K562 (cell line): ENCODE data around the gene ECE2. TPM values are rescaled to one million over a fixed set of nuclear protein-coding genes. Genes with fewer than 3 reads are reported as not detected.

ENCODE experiments used
- ATF3 ChIP-seq, 2 experiments: fragments of 450-650 bp in 1 of 2; sonication (generic) in 1 of 2; formaldehyde crosslinking in 1 of 2; IDR thresholded peaks in 1 of 2; conservative IDR thresholded peaks in 1 of 2; 2 replicates each; pipeline versions ENCODE4 v1.6.1 to v1.8.1; 2016 to 2023; ENCODE audit warnings: mild to moderate bottlenecking in 2 of 2, moderate library complexity in 2 of 2, inconsistent platforms in 1 of 2, missing genetic modification reagents in 1 of 2
- ATF7 ChIP-seq: fragments of 450-650 bp; IDR thresholded peaks from 2 replicates; pipeline ENCODE4 v1.7.1; 2014; ENCODE audit warnings: mild to moderate bottlenecking, moderate library complexity
- CREBBP ChIP-seq: IDR thresholded peaks from one replicate; pipeline ENCODE4 v1.6.1; 2012; ENCODE audit warnings: low read depth, mild to moderate bottlenecking, control low read depth, inconsistent platforms, low read length
- CSDE1 ChIP-seq, 2 experiments: fragments of 450-650 bp; IDR thresholded peaks; 2 replicates each; pipeline ENCODE4 v1.6.1; 2016; ENCODE audit warnings: mild to moderate bottlenecking in 1 of 2
- EGR1 ChIP-seq: fragments of 450-650 bp; conservative IDR thresholded peaks from 2 replicates; pipeline ENCODE4 v1.6.1; 2017; ENCODE audit warnings: mild to moderate bottlenecking
- ETS1 ChIP-seq: conservative IDR thresholded peaks from 2 replicates; pipeline ENCODE4 v1.6.1; 2011; ENCODE audit warnings: low read depth, mild to moderate bottlenecking, low read length; ENCODE audit not compliant: control insufficient read depth
- FOXK2 ChIP-seq, 2 experiments: fragments of 450-650 bp; IDR thresholded peaks in 1 of 2; conservative IDR thresholded peaks in 1 of 2; 2 replicates each; pipeline ENCODE4 v1.6.1; 2016; ENCODE audit warnings: low read depth in 2 of 2, mild to moderate bottlenecking in 1 of 2
- HDAC1 ChIP-seq, 2 experiments: fragments of 450-650 bp; IDR thresholded peaks; 2 replicates each; pipeline ENCODE4 v1.6.1; 2016 to 2017; ENCODE audit warnings: inconsistent platforms in 1 of 2, mild to moderate bottlenecking in 1 of 2, moderate library complexity in 1 of 2
- KDM4B ChIP-seq, 2 experiments: fragments of 450-650 bp in 1 of 2; sonication (generic) in 1 of 2; IDR thresholded peaks; 2 replicates each; pipeline ENCODE4 v1.6.1; 2016 to 2017; ENCODE audit warnings: borderline replicate concordance in 2 of 2, antibody characterized with exemption in 1 of 2, low read depth in 1 of 2, mild to moderate bottlenecking in 1 of 2
- MAFF ChIP-seq: IDR thresholded peaks from 2 replicates; pipeline ENCODE4 v1.6.1; 2012; ENCODE audit warnings: low read length, improper control_type of control experiment
- MAX ChIP-seq: sonication (generic); formaldehyde crosslinking; IDR thresholded peaks from 2 replicates; pipeline ENCODE4 v1.9.0; 2022; ENCODE audit warnings: mild to moderate bottlenecking, missing genetic modification reagents
- MYNN ChIP-seq, 2 experiments: sonication (generic); formaldehyde crosslinking in 1 of 2; IDR thresholded peaks; 2 replicates each; pipeline versions ENCODE4 v1.5.0 to v1.6.1; 2016 to 2020; ENCODE audit warnings: antibody characterized with exemption in 1 of 2, missing genetic modification reagents in 1 of 2
- NFE2 ChIP-seq: IDR thresholded peaks from 2 replicates; pipeline ENCODE4 v1.6.1; 2014; ENCODE audit warnings: antibody characterized with exemption, low read depth
- PHB ChIP-seq: fragments of 250-450 bp; sonication (Bioruptor Pico); IDR thresholded peaks from 2 replicates; pipeline ENCODE4 v1.5.0; 2021
- PTBP1 ChIP-seq: fragments of 200-400 bp; formaldehyde crosslinking; IDR thresholded peaks from 2 replicates; pipeline ENCODE4 v1.6.1; 2017; ENCODE audit warnings: low read depth, low read length
- RHOXF2B ChIP-seq: fragments of 250-450 bp; sonication (Bioruptor Pico); conservative IDR thresholded peaks from 2 replicates; pipeline ENCODE4 v1.5.1; 2021
- SAP30 ChIP-seq: fragments of 200-600 bp; sonication (generic); IDR thresholded peaks from 2 replicates; pipeline ENCODE4 v1.6.1; 2012; ENCODE audit warnings: borderline replicate concordance, low read depth, mild to moderate bottlenecking, moderate library complexity, low read length, control low read depth, inconsistent platforms; ENCODE audit not compliant: insufficient read depth, poor library complexity, severe bottlenecking
- SMARCB1 ChIP-seq: IDR thresholded peaks from 2 replicates; pipeline ENCODE4 v1.6.1; 2011; ENCODE audit warnings: improper control_type of control experiment, low read depth; ENCODE audit not compliant: insufficient read length
- TARDBP ChIP-seq: fragments of 450-650 bp; IDR thresholded peaks from 2 replicates; pipeline ENCODE4 v1.6.1; 2016
- TRIM28 ChIP-seq: fragments of 450-650 bp; IDR thresholded peaks from 2 replicates; pipeline ENCODE4 v1.6.1; 2017
- ZNF165 ChIP-seq: fragments of 250-450 bp; sonication (Bioruptor Pico); IDR thresholded peaks from 2 replicates; pipeline ENCODE4 v1.4.0; 2020; ENCODE audit warnings: borderline replicate concordance
- ZNF212 ChIP-seq: fragments of 450-650 bp; formaldehyde crosslinking; IDR thresholded peaks from 2 replicates; pipeline ENCODE4 v1.4.0; 2020; ENCODE audit warnings: mild to moderate bottlenecking
- polyA plus RNA-seq, 8 experiments: library from polyadenylated mRNA; depleted of rRNA in 4 of 8; stranded (reverse) in 5 of 8; unstranded in 3 of 8; fragments of >200 nt; fragmentation: Nextera tagmentation in 2 of 8; fragmentation: Illumina TruSeq in 1 of 8; extraction: Ambion mirVana in 2 of 8; extraction: Trizol in 1 of 8; gene quantifications; 2 replicates each; pipeline versions ENCODE4 v1.2.1 to v1.2.3, GENCODE V29; 2011 to 2014; ENCODE audit warnings: inconsistent platforms in 1 of 8, missing spikeins in 1 of 8
- total RNA-seq, 7 experiments: library from RNA; depleted of rRNA in 6 of 7; stranded (reverse); fragments of >200 nt in 6 of 7; fragmentation: Illumina TruSeq in 2 of 7; extraction: Trizol in 2 of 7; gene quantifications; 2 replicates each; pipeline versions ENCODE4 v1.2.1 to v1.2.3, GENCODE V29; 2011 to 2021; ENCODE audit warnings: low replicate concordance in 1 of 7

ECE2 gene
- total and polyA plus RNA-seq, 9 of the 15 experiments (the other 6 are each of a cell fraction or from before 2014, with no cell fraction given) = not detected

GRCh38 chr3:184249412-184250166, 26.2 kb upstream of the ECE2 start, which contains the start of gene EEF1AKMT4 (continued):
- TF ChIP-seq RHOXF2B (CRISPR knock-in tag) = no peak
- peak; percentile 94 for TF ChIP-seq MAX (CRISPR knock-in tag)
- TF ChIP-seq HDAC1 (IDR thresholded peaks at IDR 0.05) = peak; percentile 52 to 94; a peak in 3 of 4 replicates
- 0 out of 2 replicates have a peak, but pooled peaks have one; percentile 25 for TF ChIP-seq ETS1
- TF ChIP-seq PHB (CRISPR knock-in tag) = 0 out of 2 replicates have a peak, but pooled peaks have one; percentile 45
- TF ChIP-seq FOXK2 (conservative IDR thresholded peaks at IDR 0.05 in 1 of 2, IDR thresholded peaks at IDR 0.05 in 1 of 2; ENCODE audit: low read depth in 2 of 2) = peak; percentile 96 to 97
- peak; percentile 91 for TF ChIP-seq SAP30
- no peak for TF ChIP-seq CSDE1 (IDR thresholded peaks at IDR 0.05)
- TF ChIP-seq ZNF212 (CRISPR knock-in tag) = no peak
- no peak for TF ChIP-seq TRIM28
- TF ChIP-seq ZNF165 (CRISPR knock-in tag) = no peak
- TF ChIP-seq PTBP1 = no peak
- no peak; the same call in 1 of the 2 replicates for TF ChIP-seq MAFF
- TF ChIP-seq ATF3 (IDR thresholded peaks at IDR 0.05) = peak; percentile 64
- no peak for TF ChIP-seq ATF3 (CRISPR knock-in tag; conservative IDR thresholded peaks at IDR 0.05)
- peak; percentile 81 for TF ChIP-seq NFE2
- TF ChIP-seq TARDBP = no peak
- no peak for TF ChIP-seq CREBBP
- TF ChIP-seq EGR1 = peak; percentile 72
- TF ChIP-seq MYNN (IDR thresholded peaks at IDR 0.05) = no peak
- TF ChIP-seq MYNN (CRISPR knock-in tag; IDR thresholded peaks at IDR 0.05) = no peak
- peak; percentile 63 for TF ChIP-seq ATF7
- TF ChIP-seq KDM4B (IDR thresholded peaks at IDR 0.05; ENCODE audit: borderline replicate concordance in 2 of 2, low read depth in 1 of 2) = no peak; a peak in 1 of 4 replicates
- TF ChIP-seq SMARCB1 = no peak
